ENCODE results near the gene CAPN11. TPM values are rescaled to one million over a fixed set of nuclear protein-coding genes. Genes with fewer than 3 reads are reported as not detected.
A peak's percentile ranks its signal among the peaks of the same experiment; 100 is the strongest.

The CAPN11 gene
- total RNA-seq, 1 donor from 2014 or later, result not detected

DNA sequence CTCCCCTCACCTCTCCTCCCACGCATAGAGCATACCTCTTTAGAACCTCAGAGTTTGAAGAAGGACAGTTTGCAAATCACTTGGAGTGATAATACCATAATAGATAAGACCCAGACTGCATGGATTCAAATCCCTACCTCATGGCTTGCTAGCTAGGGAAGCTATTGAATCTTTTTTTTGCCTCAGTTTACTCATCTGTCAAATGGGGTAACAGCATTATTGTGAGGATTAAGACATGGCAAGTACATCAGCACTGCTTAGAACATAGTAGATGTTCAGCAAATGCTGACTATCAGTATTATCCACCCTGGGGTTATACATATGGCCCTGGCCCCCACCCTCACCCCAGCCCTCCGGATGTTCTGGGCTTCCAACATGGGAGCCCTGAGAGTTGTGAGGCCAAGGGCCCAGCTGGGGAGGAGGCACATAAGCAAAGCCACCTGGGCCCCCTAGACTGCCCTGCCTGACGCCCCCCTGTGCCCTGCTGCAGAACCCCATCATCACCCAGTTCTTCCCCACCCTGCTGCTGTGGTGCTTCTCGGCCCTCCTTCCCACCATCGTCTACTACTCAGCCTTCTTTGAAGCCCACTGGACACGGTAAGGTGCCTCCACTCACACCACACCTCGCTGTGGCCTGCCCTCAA, 9.1 kb upstream of the CAPN11 start:
- ChIA-PET POLR2A (no interaction called here), CTCF (interaction anchor here (2.3 kb wide), 1 partner anchor 54 kb away, joined by 25 read pairs; no protein-coding TSS in a partner anchor)
- TF ChIP-seq, protein P1, sequence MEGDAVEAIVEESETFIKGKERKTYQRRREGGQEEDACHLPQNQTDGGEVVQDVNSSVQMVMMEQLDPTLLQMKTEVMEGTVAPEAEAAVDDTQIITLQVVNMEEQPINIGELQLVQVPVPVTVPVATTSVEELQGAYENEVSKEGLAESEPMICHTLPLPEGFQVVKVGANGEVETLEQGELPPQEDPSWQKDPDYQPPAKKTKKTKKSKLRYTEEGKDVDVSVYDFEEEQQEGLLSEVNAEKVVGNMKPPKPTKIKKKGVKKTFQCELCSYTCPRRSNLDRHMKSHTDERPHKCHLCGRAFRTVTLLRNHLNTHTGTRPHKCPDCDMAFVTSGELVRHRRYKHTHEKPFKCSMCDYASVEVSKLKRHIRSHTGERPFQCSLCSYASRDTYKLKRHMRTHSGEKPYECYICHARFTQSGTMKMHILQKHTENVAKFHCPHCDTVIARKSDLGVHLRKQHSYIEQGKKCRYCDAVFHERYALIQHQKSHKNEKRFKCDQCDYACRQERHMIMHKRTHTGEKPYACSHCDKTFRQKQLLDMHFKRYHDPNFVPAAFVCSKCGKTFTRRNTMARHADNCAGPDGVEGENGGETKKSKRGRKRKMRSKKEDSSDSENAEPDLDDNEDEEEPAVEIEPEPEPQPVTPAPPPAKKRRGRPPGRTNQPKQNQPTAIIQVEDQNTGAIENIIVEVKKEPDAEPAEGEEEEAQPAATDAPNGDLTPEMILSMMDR (IDR thresholded peaks at IDR 0.05), result no peak
- ATAC-seq (ENCODE audit: low read depth) (no peak), DNase-seq (no peak)
- Mint-ChIP-seq H3K4me1 (peaks cover 5% of the 10 kb centered on the region), H3K27me3 (no peaks in the 10 kb centered on the region), H3K4me3 (no peak overlapping the region), H3K9me3 (no peaks in the 10 kb centered on the region), H3K36me3 (ENCODE audit: low read depth) (peaks cover 43% of the 10 kb centered on the region), H3K27ac (no peak overlapping the region)
- intact Hi-C loops (cut with micrococcal nuclease), result loop anchor here (2.0 to 10.0 kb wide), 2 partner anchors 23 to 425 kb away; partner anchors contain the start of genes MRPL14 and TMEM63B

DNA sequence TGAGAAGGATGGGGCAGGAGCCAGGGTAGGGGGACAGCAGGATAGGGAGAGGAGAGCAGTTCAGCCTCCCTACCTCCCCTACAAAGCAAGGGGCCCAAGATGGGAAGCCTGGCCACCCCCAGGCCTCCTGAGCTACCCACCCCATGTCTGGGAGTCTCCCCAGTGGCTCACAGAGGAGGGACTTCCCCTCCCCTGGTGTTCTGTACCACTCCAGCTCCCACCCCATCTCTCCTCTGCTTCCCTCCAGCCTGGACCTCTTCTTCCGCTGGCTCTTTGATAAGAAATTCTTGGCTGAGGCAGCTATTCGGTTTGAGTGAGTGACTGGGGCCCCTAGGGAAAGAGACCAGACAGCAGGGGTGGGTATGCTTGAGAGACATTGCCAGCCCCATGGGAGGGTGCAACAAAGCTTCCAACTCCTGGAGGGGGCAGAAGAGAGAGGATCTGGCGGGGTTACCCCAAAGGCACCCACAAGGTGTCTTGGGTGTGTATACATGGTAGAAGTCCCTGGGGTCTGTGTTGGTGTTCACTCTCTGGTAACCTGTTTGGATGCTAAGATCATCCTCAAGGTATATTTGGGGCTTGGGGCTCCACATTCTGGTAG, 8.2 kb upstream of the CAPN11 start:
- H3K27ac Mint-ChIP-seq, result no peak overlapping the region
- POLR2A ChIA-PET, result no interaction called here
- CTCF ChIA-PET, result interaction anchor here (1.0 to 2.3 kb wide), 2 partner anchors 55 to 159 kb away, joined by 3 to 25 read pairs; no protein-coding TSS in a partner anchor

DNA sequence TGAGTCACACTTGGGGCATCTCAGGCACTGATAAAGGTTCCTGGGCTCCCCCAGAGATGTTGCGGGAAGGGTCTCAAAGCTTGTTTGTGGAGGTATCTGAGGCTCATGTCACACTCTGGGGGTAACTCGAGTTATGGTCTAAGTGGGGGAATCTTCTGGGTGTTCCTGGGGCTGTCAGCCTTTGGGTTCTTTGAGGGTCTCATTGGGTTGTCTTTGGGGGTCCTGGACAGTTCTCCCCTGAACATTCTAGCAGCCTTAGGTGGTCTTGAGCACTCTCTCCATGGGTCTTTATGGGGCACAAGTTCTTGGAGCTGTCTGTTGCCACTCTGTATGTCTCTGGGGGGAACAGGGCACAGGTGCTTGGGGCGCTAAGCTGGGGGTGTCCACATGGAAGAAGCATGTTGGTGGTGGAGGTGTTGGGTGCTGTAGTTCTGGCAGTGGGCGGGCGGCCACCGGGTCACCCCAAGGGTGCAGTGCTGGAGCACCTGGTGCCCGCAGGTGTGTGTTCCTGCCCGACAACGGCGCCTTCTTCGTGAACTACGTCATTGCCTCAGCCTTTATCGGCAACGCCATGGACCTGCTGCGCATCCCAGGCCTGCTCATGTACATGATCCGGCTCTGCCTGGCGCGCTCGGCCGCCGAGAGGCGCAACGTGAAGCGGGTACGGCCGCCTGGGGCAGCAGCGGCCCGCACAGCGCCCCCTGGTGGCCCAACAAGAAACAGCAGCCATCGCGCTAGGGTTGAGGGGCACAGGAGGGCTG, 7.1 kb upstream of the CAPN11 start:
- POLR2A ChIA-PET, result interaction anchor here (0.6 to 1.0 kb wide), 3 partner anchors 24 to 1344 kb away, joined by 3 to 5 read pairs (median 4); partner anchors contain the start of genes MRPL14 and TMEM63B
- CTCF ChIA-PET, result interaction anchor here (0.7 to 2.3 kb wide), 5 partner anchors 20 to 191 kb away, joined by 3 to 25 read pairs (median 5); partner anchors contain the start of gene SPATS1
- Mint-ChIP-seq H3K27me3 (no peaks in the 10 kb centered on the region), H3K36me3 (ENCODE audit: low read depth) (peaks cover 28% of the 10 kb centered on the region), H3K9me3 (no peaks in the 10 kb centered on the region), H3K27ac (no peak overlapping the region), H3K4me3 (no peak overlapping the region), H3K4me1 (peaks cover 5% of the 10 kb centered on the region)
- peak; percentile 92 for ATAC-seq (ENCODE audit: low read depth)
- peak; percentile 78 for DNase-seq
- TF ChIP-seq, protein P1 (IDR thresholded peaks at IDR 0.05), result peak; percentile 87
- intact Hi-C loops (cut with micrococcal nuclease), result loop anchor here (1.0 to 10.0 kb wide), 4 partner anchors 25 to 427 kb away; partner anchors contain the start of genes MRPL14 and TMEM63B

More for the DNA sequence above, 8.2 kb upstream of the CAPN11 start:
- DNase-seq, result no peak
- TF ChIP-seq, protein P1 (IDR thresholded peaks at IDR 0.05), result no peak
- Mint-ChIP-seq H3K36me3 (ENCODE audit: low read depth) (peaks cover 37% of the 10 kb centered on the region), H3K9me3 (no peaks in the 10 kb centered on the region), H3K4me1 (peaks cover 5% of the 10 kb centered on the region), H3K4me3 (no peak overlapping the region), H3K27me3 (no peaks in the 10 kb centered on the region)
- ATAC-seq (ENCODE audit: low read depth), result no peak
- intact Hi-C loops (cut with micrococcal nuclease), result loop anchor here (2.0 to 10.0 kb wide), 2 partner anchors 24 to 426 kb away; partner anchors contain the start of genes MRPL14 and TMEM63B

DNA sequence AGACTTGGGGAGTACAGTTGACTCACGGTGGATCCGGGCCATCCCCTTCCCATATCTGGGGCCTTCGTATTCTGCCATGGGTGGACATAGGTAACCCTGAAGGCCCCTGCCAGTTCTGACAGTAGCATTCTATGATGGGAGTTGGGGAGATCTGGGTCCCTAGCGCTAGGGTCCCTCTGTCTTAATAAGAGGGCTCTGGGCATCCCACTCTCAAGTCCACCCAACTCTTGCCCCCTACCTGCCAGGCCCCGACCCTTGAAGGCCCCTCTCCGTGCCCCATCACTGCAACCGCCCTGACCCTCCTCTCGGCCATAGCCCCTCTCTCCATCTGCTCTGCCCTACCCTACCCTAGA, 6.5 kb upstream of the CAPN11 start:
- Mint-ChIP-seq H3K27ac (no peak overlapping the region), H3K9me3 (no peaks in the 10 kb centered on the region), H3K4me1 (peaks cover 5% of the 10 kb centered on the region), H3K27me3 (no peaks in the 10 kb centered on the region), H3K4me3 (no peak overlapping the region), H3K36me3 (ENCODE audit: low read depth) (peaks cover 23% of the 10 kb centered on the region)
- CTCF ChIA-PET, result interaction anchor here (1.1 to 2.3 kb wide), 4 partner anchors 54 to 190 kb away, joined by 3 to 25 read pairs (median 6); partner anchors contain the start of gene SPATS1
- DNase-seq (no peak), ATAC-seq (ENCODE audit: low read depth) (no peak)
- POLR2A ChIA-PET, result no interaction called here
- intact Hi-C loops (cut with micrococcal nuclease), result loop anchor here (1.0 to 10.0 kb wide), 2 partner anchors 56 to 427 kb away; no protein-coding TSS in a partner anchor
- TF ChIP-seq, protein P1 (IDR thresholded peaks at IDR 0.05), result no peak
